Spinal cord (tissue), 10 donors: Measurements from ENCODE around the gene HS3ST5. TPM values are rescaled to one million over a fixed set of nuclear protein-coding genes. Genes with fewer than 3 reads are reported as not detected.
A peak's percentile ranks its signal among the peaks of the same experiment; 100 is the strongest.

ENCODE experiments used
- DNase-seq, 6 donors: peaks; one replicate each; pipeline versions ENCODE4 v3.0.0 to v3.0.0-alpha.2; 2013 to 2015; ENCODE audit warnings: low spot score in 6 of 6, low read depth in 4 of 6
- H3K27ac ChIP-seq: one replicate; pipeline ENCODE4 v1.5.1; 2013; ENCODE audit warnings: low read depth, low read length, control low read depth
- H3K27me3 ChIP-seq: one replicate; pipeline ENCODE4 v1.6.1; 2013; ENCODE audit warnings: low read length; ENCODE audit not compliant: control insufficient read depth, insufficient read depth
- H3K36me3 ChIP-seq: one replicate; pipeline ENCODE4 v1.6.1; 2013; ENCODE audit warnings: low read length; ENCODE audit not compliant: control insufficient read depth, insufficient read depth
- H3K4me1 ChIP-seq: one replicate; pipeline ENCODE4 v1.6.1; 2013; ENCODE audit warnings: low read length; ENCODE audit not compliant: control insufficient read depth, insufficient read depth
- H3K4me3 ChIP-seq: one replicate; pipeline ENCODE4 v1.5.1; 2013; ENCODE audit warnings: low read depth, low read length, control low read depth
- H3K9me3 ChIP-seq: one replicate; pipeline ENCODE4 v1.6.1; 2013; ENCODE audit warnings: low read length; ENCODE audit not compliant: control insufficient read depth, insufficient read depth
- WGBS: methylation state at CpG from one replicate; pipeline ENCODE4 v1.1.5; 2013; ENCODE audit warnings: missing lambda C conversion rate; ENCODE audit not compliant: insufficient coverage; 5-methylcytosine and 5-hydroxymethylcytosine counted together
- polyA plus RNA-seq, 2 donors: library from polyadenylated mRNA; unstranded; fragments of 120-200 nt; gene quantifications; one replicate each; pipeline ENCODE4 v1.2.1, GENCODE V29; 2013; ENCODE audit not compliant: insufficient read length in 2 of 2
- total RNA-seq, 2 donors: library from RNA; depleted of rRNA in 1 of 2; stranded (reverse); fragments of 120-200 nt in 1 of 2; fragments of >200 nt in 1 of 2; gene quantifications; one replicate each; pipeline versions ENCODE4 v1.2.3 to v1.2.4, GENCODE V29; 2013 to 2014
- donor health status: healthy.

Gene HS3ST5
- total and polyA plus RNA-seq, 4 donors: 4.1 to 25.8 (median 21.9) TPM

DNA sequence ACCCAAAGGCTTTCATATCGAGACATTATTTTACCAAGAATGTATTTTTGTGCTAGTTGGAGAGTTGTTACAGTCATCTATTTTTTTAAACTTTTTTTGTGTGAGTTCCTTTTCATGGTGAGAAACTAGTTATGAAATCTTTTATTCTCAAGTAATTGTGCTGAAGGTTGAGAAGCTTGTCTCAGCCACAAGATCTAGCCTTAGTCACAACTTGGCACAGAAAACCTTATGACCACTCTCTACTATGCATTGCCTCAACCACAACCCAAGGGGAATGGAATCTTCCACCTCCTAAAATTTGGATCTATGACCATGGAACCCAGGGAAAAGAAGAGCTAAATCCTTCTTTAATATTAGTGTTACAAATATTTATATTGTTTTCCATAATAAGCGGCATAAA lies 58.5 kb downstream of the HS3ST5 start:
- no CpG with 5 or more reads among the region's 2 CpGs for WGBS
- no peaks in the 10 kb centered on the region for H3K36me3 ChIP-seq
- no peaks in the 10 kb centered on the region for H3K4me1 ChIP-seq
- H3K4me3 ChIP-seq: no peak overlapping the region
- no peaks in the 10 kb centered on the region for H3K27me3 ChIP-seq
- no peaks in the 10 kb centered on the region for H3K9me3 ChIP-seq
- no peak overlapping the region for H3K27ac ChIP-seq
- DNase-seq: no peak

DNA sequence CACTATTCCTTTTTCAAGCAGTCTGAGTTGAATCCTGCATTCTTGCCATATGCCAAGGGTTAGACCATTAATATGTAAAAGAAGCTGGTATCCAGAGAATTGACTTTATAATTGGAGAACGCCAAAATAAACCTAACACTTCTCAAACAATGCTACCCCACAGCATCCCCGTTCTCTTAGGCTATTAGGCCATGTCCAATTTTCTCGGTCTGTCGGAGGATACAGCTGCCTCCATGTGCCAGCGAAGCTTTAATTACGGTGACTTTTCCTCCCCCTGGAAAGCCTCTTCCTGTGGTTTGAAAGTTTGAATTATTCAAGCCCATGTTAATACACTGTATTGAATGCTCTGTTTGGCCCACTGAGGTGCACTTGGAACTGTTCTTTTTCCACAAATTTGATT lies 60.5 kb downstream of the HS3ST5 start:
- Histone ChIP-seq H3K36me3 (no peaks in the 10 kb centered on the region), H3K9me3 (no peaks in the 10 kb centered on the region), H3K27me3 (no peaks in the 10 kb centered on the region), H3K4me3 (no peak overlapping the region), H3K27ac (no peak overlapping the region), H3K4me1 (no peaks in the 10 kb centered on the region)
- WGBS: 0% methylated on average over 3 of the region's 6 CpGs
- DNase-seq: peak in 2 of 6 donors; percentile 76 to 79

DNA sequence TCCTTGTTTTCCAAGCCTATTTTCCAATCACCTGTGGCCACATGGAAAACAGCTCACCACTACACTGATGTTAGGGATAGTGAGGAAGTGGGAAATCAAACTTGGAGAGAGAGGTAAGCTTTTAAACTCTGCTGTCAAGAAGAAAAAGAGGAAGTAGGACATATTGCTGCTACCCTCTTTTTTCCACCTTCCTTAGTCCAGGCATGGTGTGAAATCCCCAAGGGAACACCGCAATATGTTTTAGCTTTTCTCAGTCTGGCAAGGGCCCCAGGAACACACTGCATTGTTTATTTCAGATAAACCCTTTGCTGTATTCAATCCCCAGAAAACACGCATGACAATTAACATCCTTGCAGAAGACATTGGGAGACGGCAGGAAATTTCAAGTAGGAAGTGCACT lies 61.3 kb downstream of the HS3ST5 start:
- H3K9me3 ChIP-seq: no peaks in the 10 kb centered on the region
- H3K4me3 ChIP-seq: no peak overlapping the region
- H3K27ac ChIP-seq: no peak overlapping the region
- no peaks in the 10 kb centered on the region for H3K36me3 ChIP-seq
- H3K4me1 ChIP-seq: no peaks in the 10 kb centered on the region
- no peaks in the 10 kb centered on the region for H3K27me3 ChIP-seq
- 14% methylated on average over 1 of the region's 3 CpGs for WGBS
- DNase-seq: peak in 2 of 6 donors; percentile 43 to 82

DNA sequence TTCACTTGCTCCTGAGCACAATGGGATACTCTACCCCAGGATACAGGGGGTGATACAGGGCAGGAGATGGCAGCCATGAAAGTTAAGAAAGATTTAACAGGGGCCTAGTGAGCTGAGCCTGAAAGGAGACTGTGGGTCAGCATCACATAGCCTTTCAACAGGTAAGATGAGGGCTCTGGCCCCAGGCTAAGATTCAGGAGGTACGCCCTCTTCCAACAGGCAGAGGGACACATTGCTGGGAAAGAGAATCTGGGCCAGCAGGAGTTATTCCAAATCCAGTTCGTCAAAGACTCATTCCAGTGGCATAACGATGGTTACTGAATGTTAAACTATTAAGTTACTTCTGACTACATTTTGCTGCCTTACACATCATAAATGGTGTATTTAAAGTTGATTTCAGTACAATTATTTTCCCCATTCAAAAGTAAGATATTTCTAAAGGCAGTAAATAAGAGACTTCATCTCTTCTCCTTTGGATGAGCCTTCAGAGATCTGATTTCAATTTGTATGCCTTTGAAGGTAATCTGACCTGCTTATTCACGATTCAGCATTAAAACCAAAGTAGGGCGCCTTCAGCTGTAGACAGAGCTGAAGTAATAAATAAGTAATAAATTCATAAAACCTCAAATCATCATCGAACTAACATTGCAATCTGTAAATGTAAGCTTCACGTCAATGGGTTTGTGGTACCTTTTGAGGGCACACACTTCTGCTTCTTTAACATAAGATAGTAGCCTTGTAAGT lies 62.4 kb downstream of the HS3ST5 start:
- Histone ChIP-seq H3K27ac (no peak overlapping the region), H3K9me3 (no peaks in the 10 kb centered on the region), H3K4me3 (no peak overlapping the region), H3K4me1 (no peaks in the 10 kb centered on the region), H3K27me3 (no peaks in the 10 kb centered on the region), H3K36me3 (no peaks in the 10 kb centered on the region)
- 50% methylated on average over 1 of the region's 7 CpGs for WGBS
- DNase-seq: no peak

DNA sequence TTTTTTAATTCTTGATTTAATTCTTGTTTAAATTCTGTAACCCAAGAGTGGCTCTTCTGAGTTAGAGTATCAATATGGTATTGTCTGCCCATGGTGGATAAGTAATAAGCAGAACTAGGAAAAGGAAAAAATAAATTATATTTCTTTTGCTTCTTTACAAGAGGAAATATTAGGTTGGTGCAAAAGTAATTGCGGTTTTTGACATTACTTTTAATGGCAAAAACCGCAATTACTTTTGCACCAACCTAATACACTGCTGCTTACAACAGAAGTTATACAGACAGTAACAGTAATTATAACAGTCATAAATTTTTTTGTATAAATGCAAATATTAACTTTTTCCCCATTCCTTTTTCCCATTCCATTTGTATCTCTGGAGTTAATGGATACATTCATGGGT lies 65.6 kb downstream of the HS3ST5 start:
- WGBS: no CpG with 5 or more reads among the region's 2 CpGs
- no peak for DNase-seq
- Histone ChIP-seq H3K4me1 (no peaks in the 10 kb centered on the region), H3K36me3 (no peaks in the 10 kb centered on the region), H3K27ac (no peak overlapping the region), H3K27me3 (no peaks in the 10 kb centered on the region), H3K4me3 (no peak overlapping the region), H3K9me3 (no peaks in the 10 kb centered on the region)

DNA sequence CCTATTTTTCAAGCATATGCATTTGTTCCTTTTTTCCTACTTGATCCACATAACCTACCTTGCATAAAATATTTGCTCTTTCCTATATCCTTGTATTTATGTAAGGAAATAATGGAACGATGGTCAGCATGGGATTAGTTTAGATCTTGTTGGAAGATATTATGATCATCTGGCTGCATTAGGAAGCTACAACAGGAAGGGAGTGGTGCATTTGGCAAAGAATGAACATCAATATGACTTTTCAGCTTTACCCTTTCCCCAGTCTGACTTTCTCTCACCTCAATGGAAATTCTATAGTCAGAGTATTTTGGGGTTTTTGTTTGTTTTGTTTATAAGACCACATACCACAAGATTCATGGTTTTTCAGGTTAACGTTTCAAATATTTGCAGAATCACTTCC lies 66.0 kb downstream of the HS3ST5 start:
- DNase-seq: no peak
- Histone ChIP-seq H3K9me3 (no peaks in the 10 kb centered on the region), H3K36me3 (no peaks in the 10 kb centered on the region), H3K4me3 (no peak overlapping the region), H3K4me1 (no peaks in the 10 kb centered on the region), H3K27me3 (no peaks in the 10 kb centered on the region), H3K27ac (no peak overlapping the region)
- WGBS: no CpG with 5 or more reads among the region's 2 CpGs

DNA sequence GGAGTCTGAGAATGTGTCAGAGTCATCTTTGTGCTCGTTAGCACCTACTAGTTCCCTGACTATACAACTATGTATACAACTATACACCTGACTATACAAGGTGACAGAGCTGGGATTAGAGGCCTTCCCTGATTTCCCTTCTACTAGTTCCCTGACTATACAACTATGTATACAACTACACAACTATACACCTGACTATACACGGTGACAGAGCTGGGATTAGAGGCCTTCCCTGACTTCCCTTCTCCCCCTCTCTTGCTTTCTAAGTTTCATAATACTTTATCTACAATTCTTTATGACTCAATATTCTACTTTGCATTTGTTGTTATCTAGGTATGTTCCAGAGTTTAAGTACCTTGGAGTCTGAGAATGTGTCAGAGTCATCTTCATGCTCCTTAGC lies 68.0 kb downstream of the HS3ST5 start:
- H3K9me3 ChIP-seq: no peaks in the 10 kb centered on the region
- no peaks in the 10 kb centered on the region for H3K4me1 ChIP-seq
- H3K27me3 ChIP-seq: no peaks in the 10 kb centered on the region
- no peak overlapping the region for H3K4me3 ChIP-seq
- no peak for DNase-seq
- WGBS: 100% methylated on average over 1 of the region's 2 CpGs
- no peak overlapping the region for H3K27ac ChIP-seq
- H3K36me3 ChIP-seq: no peaks in the 10 kb centered on the region

DNA sequence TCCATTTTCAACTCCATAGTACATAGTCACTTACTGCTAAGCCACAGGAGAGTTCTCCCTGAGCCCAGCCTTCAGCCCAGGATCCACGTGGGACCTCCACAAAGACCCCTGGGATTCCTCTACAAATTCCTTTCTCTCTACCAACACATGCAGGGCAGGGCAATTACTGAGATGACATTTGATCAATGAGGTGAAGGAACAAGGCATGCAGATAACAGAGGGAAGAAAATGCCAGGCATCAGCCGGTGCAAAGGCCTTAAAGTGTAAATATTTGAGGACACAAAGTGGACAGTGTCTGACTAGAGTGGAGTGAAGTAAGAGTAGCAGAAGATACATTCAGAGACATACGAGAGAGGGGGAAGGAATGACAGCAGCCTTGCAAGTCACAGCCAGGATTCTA lies 70.2 kb downstream of the HS3ST5 start:
- H3K9me3 ChIP-seq: no peaks in the 10 kb centered on the region
- DNase-seq: no peak
- H3K27me3 ChIP-seq: no peaks in the 10 kb centered on the region
- no peaks in the 10 kb centered on the region for H3K4me1 ChIP-seq
- H3K4me3 ChIP-seq: no peak overlapping the region
- WGBS: 66% methylated on average over 2 of the region's 3 CpGs
- H3K27ac ChIP-seq: no peak overlapping the region
- no peaks in the 10 kb centered on the region for H3K36me3 ChIP-seq

DNA sequence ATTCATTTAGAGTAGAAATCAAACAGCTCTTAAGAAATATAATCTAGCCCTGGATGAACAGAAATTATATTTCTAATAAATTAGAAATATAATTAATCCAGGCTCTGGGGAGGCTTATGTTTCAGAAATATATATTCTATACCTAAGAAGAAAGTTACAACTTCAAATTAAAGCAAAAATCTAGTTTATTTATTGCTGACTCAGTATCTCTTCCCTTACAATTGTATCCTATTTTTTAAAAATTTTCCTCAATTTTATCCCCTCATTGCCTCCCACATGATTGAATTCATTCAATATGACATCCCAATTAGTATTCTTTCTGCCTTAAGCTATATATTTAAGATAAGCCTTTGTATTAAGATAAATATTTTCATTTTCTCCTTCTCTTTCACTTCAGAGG lies 71.4 kb downstream of the HS3ST5 start:
- no peak for DNase-seq
- H3K9me3 ChIP-seq: no peaks in the 10 kb centered on the region
- no peaks in the 10 kb centered on the region for H3K36me3 ChIP-seq
- H3K4me3 ChIP-seq: no peak overlapping the region
- no peaks in the 10 kb centered on the region for H3K4me1 ChIP-seq
- H3K27me3 ChIP-seq: no peaks in the 10 kb centered on the region
- H3K27ac ChIP-seq: no peak overlapping the region

DNA sequence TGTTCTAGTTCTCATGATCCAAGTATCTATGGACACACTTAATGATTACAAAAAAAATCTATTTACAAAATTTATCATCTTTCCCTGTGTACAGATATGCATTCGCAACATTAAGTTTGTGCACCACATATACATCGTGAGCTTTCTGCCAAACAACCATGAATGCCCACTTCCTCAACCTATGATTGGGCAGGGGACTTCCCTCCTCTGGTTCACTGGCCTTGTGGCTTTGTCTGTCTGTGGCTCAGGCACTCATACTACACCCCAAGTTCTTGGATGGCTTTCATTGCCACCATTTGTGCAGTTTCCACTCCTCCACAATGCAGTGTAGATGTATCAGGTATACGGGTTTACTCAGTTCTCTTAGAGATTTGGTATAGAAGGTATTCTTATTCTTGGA lies 74.9 kb downstream of the HS3ST5 start:
- H3K27ac ChIP-seq: no peak overlapping the region
- H3K4me3 ChIP-seq: no peak overlapping the region
- DNase-seq: no peak
- no peaks in the 10 kb centered on the region for H3K4me1 ChIP-seq
- no peaks in the 10 kb centered on the region for H3K36me3 ChIP-seq
- no peaks in the 10 kb centered on the region for H3K9me3 ChIP-seq
- no peaks in the 10 kb centered on the region for H3K27me3 ChIP-seq
- WGBS: 94% methylated on average over 2 of the region's 3 CpGs
